Measurements from ENCODE around the gene MEG3. TPM values are rescaled to one million over a fixed set of nuclear protein-coding genes. Genes with fewer than 3 reads are reported as not detected.

The MEG3 gene
- total RNA-seq, 1 donor from 2014 or later = 0.22 TPM

GRCh38 chr14:100861937-100862247 lies 36.0 kb downstream of the MEG3 start:
- Mint-ChIP-seq H3K27me3 (ENCODE audit: unreplicated experiment) (peaks cover 9% of the 10 kb centered on the region), H3K9me3 (ENCODE audit: unreplicated experiment) (peaks cover 9% of the 10 kb centered on the region), H3K27ac (ENCODE audit: unreplicated experiment) (no peak overlapping the region), H3K4me3 (ENCODE audit: unreplicated experiment) (no peak overlapping the region), H3K4me1 (ENCODE audit: low read depth, unreplicated experiment) (no peaks in the 10 kb centered on the region), H3K36me3 (ENCODE audit: unreplicated experiment) (no peaks in the 10 kb centered on the region)
- DNase-seq = no peak
- no peak for TF ChIP-seq CTCF (IDR thresholded peaks at IDR 0.05; ENCODE audit: partially characterized antibody, unreplicated experiment)

GRCh38 chr14:100862277-100862676 lies 36.4 kb downstream of the MEG3 start:
- no peak overlapping the region for H3K4me3 Mint-ChIP-seq (ENCODE audit: unreplicated experiment)
- H3K36me3 Mint-ChIP-seq (ENCODE audit: unreplicated experiment) = no peaks in the 10 kb centered on the region
- DNase-seq = no peak
- H3K27me3 Mint-ChIP-seq (ENCODE audit: unreplicated experiment) = peaks cover 6% of the 10 kb centered on the region
- H3K4me1 Mint-ChIP-seq (ENCODE audit: low read depth, unreplicated experiment) = no peaks in the 10 kb centered on the region
- H3K9me3 Mint-ChIP-seq (ENCODE audit: unreplicated experiment) = peaks cover 9% of the 10 kb centered on the region
- H3K27ac Mint-ChIP-seq (ENCODE audit: unreplicated experiment) = no peak overlapping the region
- TF ChIP-seq CTCF (IDR thresholded peaks at IDR 0.05; ENCODE audit: partially characterized antibody, unreplicated experiment) = no peak

- Mint-ChIP-seq H3K4me3 (ENCODE audit: unreplicated experiment) (no peak overlapping the region), H3K27me3 (ENCODE audit: unreplicated experiment) (peaks cover 4% of the 10 kb centered on the region), H3K27ac (ENCODE audit: unreplicated experiment) (no peak overlapping the region), H3K36me3 (ENCODE audit: unreplicated experiment) (no peaks in the 10 kb centered on the region), H3K9me3 (ENCODE audit: unreplicated experiment) (peaks cover 9% of the 10 kb centered on the region), H3K4me1 (ENCODE audit: low read depth, unreplicated experiment) (no peaks in the 10 kb centered on the region)
- DNase-seq = no peak
- no peak for TF ChIP-seq CTCF (IDR thresholded peaks at IDR 0.05; ENCODE audit: partially characterized antibody, unreplicated experiment)
Measured at GRCh38 chr14:100862793-100863192, 36.9 kb downstream of the MEG3 start.

GRCh38 chr14:100864206-100864605 lies 38.3 kb downstream of the MEG3 start:
- no peaks in the 10 kb centered on the region for H3K4me1 Mint-ChIP-seq (ENCODE audit: low read depth, unreplicated experiment)
- no peak overlapping the region for H3K27ac Mint-ChIP-seq (ENCODE audit: unreplicated experiment)

More at GRCh38 chr14:100864206-100864605, 38.3 kb downstream of the MEG3 start:
- DNase-seq = no peak
- H3K27me3 Mint-ChIP-seq (ENCODE audit: unreplicated experiment) = peaks cover 4% of the 10 kb centered on the region
- H3K4me3 Mint-ChIP-seq (ENCODE audit: unreplicated experiment) = no peak overlapping the region
- no peak for TF ChIP-seq CTCF (IDR thresholded peaks at IDR 0.05; ENCODE audit: partially characterized antibody, unreplicated experiment)
- peaks cover 7% of the 10 kb centered on the region for H3K9me3 Mint-ChIP-seq (ENCODE audit: unreplicated experiment)
- no peaks in the 10 kb centered on the region for H3K36me3 Mint-ChIP-seq (ENCODE audit: unreplicated experiment)

All from glutamatergic neuron (in vitro differentiated cells).